HG03457 (cell line): ENCODE results near the gene TMEM255B.

Source experiments
- ATAC-seq: cut with Tn5 transposase; IDR thresholded peaks from one replicate; pipeline ENCODE4 v1.9.1; 2021; ENCODE audit warnings: moderate number of reproducible peaks; ENCODE audit not compliant: unreplicated experiment

Gene TMEM255B

GRCh38 chr13:113801289-113801961 lies 42.4 kb downstream of the TMEM255B start:
- no peak for ATAC-seq

GRCh38 chr13:113802090-113802531 lies 43.1 kb downstream of the TMEM255B start:
- ATAC-seq = no peak

- ATAC-seq = no peak
Observed at GRCh38 chr13:113802761-113803160, 43.7 kb downstream of the TMEM255B start.

- no peak for ATAC-seq
Observed at GRCh38 chr13:113803409-113804016, 44.5 kb downstream of the TMEM255B start.

GRCh38 chr13:113804017-113804702 lies 45.1 kb downstream of the TMEM255B start:
- ATAC-seq = no peak

- ATAC-seq = no peak
Observed at GRCh38 chr13:113804703-113805430, 45.8 kb downstream of the TMEM255B start.

- ATAC-seq = no peak
Observed at GRCh38 chr13:113805431-113806103, 46.5 kb downstream of the TMEM255B start.

- ATAC-seq = no peak
Observed at GRCh38 chr13:113806104-113806471, 47.1 kb downstream of the TMEM255B start.

- no peak for ATAC-seq
Observed at GRCh38 chr13:113806526-113806925, 47.5 kb downstream of the TMEM255B start.

- ATAC-seq = no peak
Observed at GRCh38 chr13:113808058-113808834, 49.2 kb downstream of the TMEM255B start.

- no peak for ATAC-seq
Observed at GRCh38 chr13:113809934-113810333, 50.9 kb downstream of the TMEM255B start.

- no peak for ATAC-seq
Observed at GRCh38 chr13:113810640-113811039, 51.6 kb downstream of the TMEM255B start.

GRCh38 chr13:113811081-113811928 lies 52.3 kb downstream of the TMEM255B start:
- ATAC-seq = no peak

- no peak for ATAC-seq
Observed at GRCh38 chr13:113812178-113813040, 53.4 kb downstream of the TMEM255B start.

- ATAC-seq = no peak
Observed at GRCh38 chr13:113813070-113813748, 54.2 kb downstream of the TMEM255B start.

GRCh38 chr13:113813749-113814434 lies 54.9 kb downstream of the TMEM255B start:
- ATAC-seq = no peak

- ATAC-seq = no peak
Observed at GRCh38 chr13:113814435-113814821, 55.4 kb downstream of the TMEM255B start.
